K562 (cell line): ENCODE results near the gene BGN. TPM values are rescaled to one million over a fixed set of nuclear protein-coding genes. Genes with fewer than 3 reads are reported as not detected.

ENCODE experiments used
- BRD4 ChIP-seq: fragments of 200-600 bp; sonication (generic); IDR thresholded peaks from 2 replicates; pipeline ENCODE4 v1.6.1; 2017; ENCODE audit warnings: inconsistent platforms
- CREM ChIP-seq: IDR thresholded peaks from 2 replicates; pipeline ENCODE4 v1.6.1; 2014; ENCODE audit warnings: antibody characterized with exemption, low read depth
- DEAF1 ChIP-seq: fragments of 450-650 bp; formaldehyde crosslinking; IDR thresholded peaks from 2 replicates; pipeline ENCODE4 v1.4.0; 2020; ENCODE audit warnings: mild to moderate bottlenecking, moderate library complexity
- ETV5 ChIP-seq: sonication (generic); formaldehyde crosslinking; IDR thresholded peaks from 2 replicates; pipeline ENCODE4 v1.4.0; 2020; ENCODE audit warnings: low read depth, mild to moderate bottlenecking, missing genetic modification reagents
- MYC ChIP-seq, 2 experiments: fragments of 250-450 bp in 1 of 2; sonication (Bioruptor Pico) in 1 of 2; IDR thresholded peaks; 2 replicates each; pipeline versions ENCODE4 v1.5.1 to v1.6.1; 2012 to 2021; ENCODE audit warnings: low read depth in 2 of 2, borderline replicate concordance in 1 of 2, improper control_type of control experiment in 1 of 2, low read length in 1 of 2, mild to moderate bottlenecking in 1 of 2, moderate library complexity in 1 of 2
- SMC3 ChIP-seq: conservative IDR thresholded peaks from 2 replicates; pipeline ENCODE4 v1.6.1; 2011; ENCODE audit warnings: low read depth, low read length, improper control_type of control experiment; ENCODE audit not compliant: insufficient read depth
- TFAP4 ChIP-seq: sonication (generic); formaldehyde crosslinking; IDR thresholded peaks from 2 replicates; pipeline ENCODE4 v1.8.0; 2022; ENCODE audit warnings: missing genetic modification reagents, mild to moderate bottlenecking, moderate library complexity, borderline replicate concordance
- XRCC5 ChIP-seq: fragments of 200-400 bp; formaldehyde crosslinking; IDR thresholded peaks from 2 replicates; pipeline ENCODE4 v1.6.1; 2017; ENCODE audit warnings: low read depth, mild to moderate bottlenecking, low read length
- ZBTB49 ChIP-seq: sonication (generic); formaldehyde crosslinking; IDR thresholded peaks from 2 replicates; pipeline ENCODE4 v1.8.0; 2022; ENCODE audit warnings: missing genetic modification reagents, mild to moderate bottlenecking, borderline replicate concordance
- ZKSCAN8 ChIP-seq: fragments of 200-800 bp; sonication (Bioruptor generic); IDR thresholded peaks from 2 replicates; pipeline ENCODE4 v1.6.1; 2016; ENCODE audit warnings: missing genetic modification characterization, missing compliant biosample characterization
- polyA plus RNA-seq, 8 experiments: library from polyadenylated mRNA; depleted of rRNA in 4 of 8; stranded (reverse) in 5 of 8; unstranded in 3 of 8; fragments of >200 nt; fragmentation: Nextera tagmentation in 2 of 8; fragmentation: Illumina TruSeq in 1 of 8; extraction: Ambion mirVana in 2 of 8; extraction: Trizol in 1 of 8; gene quantifications; 2 replicates each; pipeline versions ENCODE4 v1.2.1 to v1.2.3, GENCODE V29; 2011 to 2014; ENCODE audit warnings: inconsistent platforms in 1 of 8, missing spikeins in 1 of 8
- total RNA-seq, 7 experiments: library from RNA; depleted of rRNA in 6 of 7; stranded (reverse); fragments of >200 nt in 6 of 7; fragmentation: Illumina TruSeq in 2 of 7; extraction: Trizol in 2 of 7; gene quantifications; 2 replicates each; pipeline versions ENCODE4 v1.2.1 to v1.2.3, GENCODE V29; 2011 to 2021; ENCODE audit warnings: low replicate concordance in 1 of 7

The BGN gene
- total and polyA plus RNA-seq, 9 of the 15 experiments (the other 6 are each of a cell fraction or from before 2014, with no cell fraction given): 0.11 TPM; not detected in 8

GRCh38 chrX:153554519-153555167 lies 59.9 kb downstream of the BGN start (continued):
- TF ChIP-seq ZBTB49 (CRISPR knock-in tag): no peak
- no peak for TF ChIP-seq ETV5 (CRISPR knock-in tag)
- TF ChIP-seq ZKSCAN8 (CRISPR knock-in tag): no peak
- TF ChIP-seq SMC3: peak; percentile 55
- peak; percentile 61; the same call in 1 of the 2 replicates for TF ChIP-seq TFAP4
- TF ChIP-seq MYC (IDR thresholded peaks at IDR 0.05; ENCODE audit: low read depth, low read length): 0 out of 2 replicates have a peak, but pooled peaks have one; percentile 17
- TF ChIP-seq MYC (CRISPR knock-in tag; IDR thresholded peaks at IDR 0.05; ENCODE audit: borderline replicate concordance, low read depth): no peak
- no peak for TF ChIP-seq BRD4
- 0 out of 2 replicates have a peak, but pooled peaks have one; percentile 36 for TF ChIP-seq XRCC5
- TF ChIP-seq DEAF1 (CRISPR knock-in tag): 0 out of 2 replicates have a peak, but pooled peaks have one; percentile 13
- peak; percentile 64 for TF ChIP-seq CREM
